ENCODE results near the gene TBC1D13. TPM values are rescaled to one million over a fixed set of nuclear protein-coding genes. Genes with fewer than 3 reads are reported as not detected.
"Not testable (repeated sequence)": the region's sequence is repeated elsewhere in the genome, so short reads cannot be mapped to it uniquely, and the experiment has no call there.

TBC1D13 gene
- total and polyA plus RNA-seq, 2 donors from 2014 or later: 29.0 to 38.5 TPM

- Histone ChIP-seq H3K9ac (ENCODE audit: low read length in 3 of 3) (no peak overlapping the region), H3K27ac (ENCODE audit: low read depth in 2 of 2, low read length in 2 of 2) (no peak overlapping the region), H3K9me3 (ENCODE audit: control insufficient read depth in 2 of 3, insufficient read depth in 1 of 3, low read length in 3 of 3) (no peaks in the 10 kb centered on the region), H3K36me3 (ENCODE audit: control insufficient read depth in 2 of 3, insufficient read depth in 3 of 3, low read length in 3 of 3) (peaks cover 0 to 5% (median 0%) of the 10 kb centered on the region in 3 donors), H3K4me3 (ENCODE audit: low read length in 3 of 3) (no peak overlapping the region), H3K4me1 (ENCODE audit: control insufficient read depth in 2 of 3, insufficient read depth in 2 of 3, low read depth in 1 of 3, low read length in 3 of 3) (peaks cover 0 to 5% (median 0%) of the 10 kb centered on the region in 3 donors), H3K27me3 (ENCODE audit: control insufficient read depth, insufficient read depth, low read length) (no peaks in the 10 kb centered on the region)
- FAIRE-seq: no peak
- intact Hi-C loops (cut with DNase I): no loop called here
- no peak for DNase-seq
- TF ChIP-seq, protein P1, sequence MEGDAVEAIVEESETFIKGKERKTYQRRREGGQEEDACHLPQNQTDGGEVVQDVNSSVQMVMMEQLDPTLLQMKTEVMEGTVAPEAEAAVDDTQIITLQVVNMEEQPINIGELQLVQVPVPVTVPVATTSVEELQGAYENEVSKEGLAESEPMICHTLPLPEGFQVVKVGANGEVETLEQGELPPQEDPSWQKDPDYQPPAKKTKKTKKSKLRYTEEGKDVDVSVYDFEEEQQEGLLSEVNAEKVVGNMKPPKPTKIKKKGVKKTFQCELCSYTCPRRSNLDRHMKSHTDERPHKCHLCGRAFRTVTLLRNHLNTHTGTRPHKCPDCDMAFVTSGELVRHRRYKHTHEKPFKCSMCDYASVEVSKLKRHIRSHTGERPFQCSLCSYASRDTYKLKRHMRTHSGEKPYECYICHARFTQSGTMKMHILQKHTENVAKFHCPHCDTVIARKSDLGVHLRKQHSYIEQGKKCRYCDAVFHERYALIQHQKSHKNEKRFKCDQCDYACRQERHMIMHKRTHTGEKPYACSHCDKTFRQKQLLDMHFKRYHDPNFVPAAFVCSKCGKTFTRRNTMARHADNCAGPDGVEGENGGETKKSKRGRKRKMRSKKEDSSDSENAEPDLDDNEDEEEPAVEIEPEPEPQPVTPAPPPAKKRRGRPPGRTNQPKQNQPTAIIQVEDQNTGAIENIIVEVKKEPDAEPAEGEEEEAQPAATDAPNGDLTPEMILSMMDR (IDR thresholded peaks at IDR 0.05; ENCODE audit: borderline replicate concordance, extremely low read depth, insufficient read depth): no peak
Observed at GRCh38 chr9:128840524-128840923, 53.5 kb downstream of the TBC1D13 start.

GRCh38 chr9:128841694-128842492, 54.8 kb downstream of the TBC1D13 start:
- Histone ChIP-seq H3K9me3 (ENCODE audit: control insufficient read depth in 2 of 3, insufficient read depth in 1 of 3, low read length in 3 of 3) (no peaks in the 10 kb centered on the region), H3K4me1 (ENCODE audit: control insufficient read depth in 2 of 3, insufficient read depth in 2 of 3, low read depth in 1 of 3, low read length in 3 of 3) (peaks cover 0 to 5% (median 0%) of the 10 kb centered on the region in 3 donors), H3K9ac (ENCODE audit: low read length in 3 of 3) (no peak overlapping the region), H3K27ac (ENCODE audit: low read depth in 2 of 2, low read length in 2 of 2) (no peak overlapping the region), H3K27me3 (ENCODE audit: control insufficient read depth, insufficient read depth, low read length) (no peaks in the 10 kb centered on the region), H3K4me3 (ENCODE audit: low read length in 3 of 3) (no peak overlapping the region), H3K36me3 (ENCODE audit: control insufficient read depth in 2 of 3, insufficient read depth in 3 of 3, low read length in 3 of 3) (peaks cover 0 to 5% (median 0%) of the 10 kb centered on the region in 3 donors)
- FAIRE-seq (no peak), DNase-seq (peak in 2 of 5 donors; percentile 10 to 31)
- intact Hi-C loops (cut with DNase I): no loop called here
- TF ChIP-seq, protein P1 (IDR thresholded peaks at IDR 0.05; ENCODE audit: borderline replicate concordance, extremely low read depth, insufficient read depth): no peak

GRCh38 chr9:128843171-128843570, 56.1 kb downstream of the TBC1D13 start:
- intact Hi-C loops (cut with DNase I); H3K9ac ChIP-seq (ENCODE audit: low read length in 3 of 3); FAIRE-seq: not testable (repeated sequence)

GRCh38 chr9:128845186-128845931, 58.3 kb downstream of the TBC1D13 start:
- Histone ChIP-seq H3K27ac (ENCODE audit: low read depth in 2 of 2, low read length in 2 of 2) (peak overlapping the region in 1 of 2 donors; percentile 5), H3K27me3 (ENCODE audit: control insufficient read depth, insufficient read depth, low read length) (no peaks in the 10 kb centered on the region), H3K36me3 (ENCODE audit: control insufficient read depth in 2 of 3, insufficient read depth in 3 of 3, low read length in 3 of 3) (peaks cover 0 to 5% (median 0%) of the 10 kb centered on the region in 3 donors), H3K9me3 (ENCODE audit: control insufficient read depth in 2 of 3, insufficient read depth in 1 of 3, low read length in 3 of 3) (peaks cover 0 to 4% (median 0%) of the 10 kb centered on the region in 3 donors), H3K4me1 (ENCODE audit: control insufficient read depth in 2 of 3, insufficient read depth in 2 of 3, low read depth in 1 of 3, low read length in 3 of 3) (peaks cover 0 to 5% (median 0%) of the 10 kb centered on the region in 3 donors), H3K9ac (ENCODE audit: low read length in 3 of 3) (no peak overlapping the region), H3K4me3 (ENCODE audit: low read length in 3 of 3) (peak overlapping the region in 1 of 3 donors; percentile 43)
- intact Hi-C loops (cut with DNase I): no loop called here
- DNase-seq (peak; percentile 21 to 64 (median 41)), FAIRE-seq (no peak)
- TF ChIP-seq, protein P1 (IDR thresholded peaks at IDR 0.05; ENCODE audit: borderline replicate concordance, extremely low read depth, insufficient read depth): peak; percentile 3

More at GRCh38 chr9:128843171-128843570, 56.1 kb downstream of the TBC1D13 start:
- not testable (repeated sequence) for H3K27me3 ChIP-seq (ENCODE audit: control insufficient read depth, insufficient read depth, low read length); H3K9me3 ChIP-seq (ENCODE audit: control insufficient read depth in 2 of 3, insufficient read depth in 1 of 3, low read length in 3 of 3); DNase-seq; H3K4me1 ChIP-seq (ENCODE audit: control insufficient read depth in 2 of 3, insufficient read depth in 2 of 3, low read depth in 1 of 3, low read length in 3 of 3); H3K27ac ChIP-seq (ENCODE audit: low read depth in 2 of 2, low read length in 2 of 2); H3K36me3 ChIP-seq (ENCODE audit: control insufficient read depth in 2 of 3, insufficient read depth in 3 of 3, low read length in 3 of 3); H3K4me3 ChIP-seq (ENCODE audit: low read length in 3 of 3)
